CD4-positive, CD25-positive, alpha-beta regulatory T cell (primary cell): ENCODE measurements around the gene BMI1. TPM values are rescaled to one million over a fixed set of nuclear protein-coding genes. Genes with fewer than 3 reads are reported as not detected.
"Not testable (repeated sequence)": the region's sequence is repeated elsewhere in the genome, so short reads cannot be mapped to it uniquely, and the experiment has no call there.

Experiments
- ATAC-seq, 2 donors: fragments of 150-1000 bp; cut with Tn5 transposase; one replicate each; pipeline ENCODE4 v1.10.0; 2021; ENCODE audit warnings: low read depth in 2 of 2, moderate number of reproducible peaks in 2 of 2, moderate library complexity in 1 of 2
- DNase-seq, 3 donors: peaks; one replicate each; pipeline versions ENCODE4 v3.0.0 to v3.0.0-alpha.2; 2012 to 2022; ENCODE audit warnings: mixed read lengths in 1 of 3
- H3K27ac ChIP-seq: one replicate; pipeline ENCODE4 v1.7.0; 2013; ENCODE audit warnings: mild to moderate bottlenecking, low read length; ENCODE audit not compliant: insufficient read depth, poor library complexity, severe bottlenecking
- H3K27me3 ChIP-seq: one replicate; pipeline ENCODE4 v1.7.0; 2013; ENCODE audit warnings: low read length; ENCODE audit not compliant: control insufficient read depth, insufficient read depth
- H3K36me3 ChIP-seq: one replicate; pipeline ENCODE4 v1.7.0; 2013; ENCODE audit warnings: mild to moderate bottlenecking, low read length, moderate library complexity; ENCODE audit not compliant: control insufficient read depth, insufficient read depth
- H3K4me1 ChIP-seq: 2 replicates; pipeline ENCODE4 v1.7.0; 2013; ENCODE audit warnings: mild to moderate bottlenecking, low read length; ENCODE audit not compliant: insufficient read depth, control insufficient read depth, poor library complexity, severe bottlenecking
- H3K4me3 ChIP-seq: one replicate; pipeline ENCODE4 v1.7.0; 2013; ENCODE audit warnings: low read depth, mild to moderate bottlenecking, low read length, moderate library complexity
- H3K9me3 ChIP-seq, 2 experiments: 1 replicate in 1 of 2; 2 replicates in 1 of 2; pipeline ENCODE4 v1.7.0; 2013; ENCODE audit warnings: low read length in 2 of 2, mild to moderate bottlenecking in 1 of 2, moderate library complexity in 1 of 2; ENCODE audit not compliant: control insufficient read depth in 2 of 2
- H3K27ac Mint-ChIP-seq, 3 donors: one replicate each; pipeline ENCODE4 v1.8.0; 2020 to 2022; ENCODE audit warnings: mild to moderate bottlenecking in 3 of 3, mixed read lengths in 3 of 3, moderate library complexity in 2 of 3
- H3K27me3 Mint-ChIP-seq: one replicate; pipeline ENCODE4 v1.8.0; 2022; ENCODE audit warnings: mild to moderate bottlenecking, mixed read lengths
- H3K36me3 Mint-ChIP-seq: one replicate; pipeline ENCODE4 v1.8.0; 2020; ENCODE audit warnings: mixed read lengths
- H3K4me1 Mint-ChIP-seq, 4 donors: one replicate each; pipeline ENCODE4 v1.8.0; 2020 to 2022; ENCODE audit warnings: mixed read lengths in 4 of 4, mild to moderate bottlenecking in 1 of 4
- H3K4me3 Mint-ChIP-seq, 4 donors: one replicate each; pipeline ENCODE4 v1.8.0; 2020 to 2022; ENCODE audit warnings: mild to moderate bottlenecking in 4 of 4, mixed read lengths in 4 of 4, moderate library complexity in 3 of 4
- H3K9me3 Mint-ChIP-seq, 7 donors: one replicate each; pipeline ENCODE4 v1.8.0; 2020 to 2022; ENCODE audit warnings: mixed read lengths in 7 of 7, mild to moderate bottlenecking in 3 of 7, moderate library complexity in 2 of 7
- polyA plus RNA-seq, 4 donors: library from polyadenylated mRNA; unstranded; fragments of 300-500 nt; fragmentation: Illumina TruSeq; gene quantifications; one replicate each; pipeline ENCODE4 v1.2.3, GENCODE V29; 2021
- total RNA-seq: library from RNA; stranded (reverse); gene quantifications from one replicate; pipeline ENCODE4 v1.2.3, GENCODE V29; 2022

Gene BMI1
- total and polyA plus RNA-seq, 5 donors from 2014 or later = 27.0 to 35.3 (median 33.5) TPM

GRCh38 chr10:22346096-22346661 is 25.3 kb downstream of the BMI1 start:
- ATAC-seq (no peak), DNase-seq (no peak)
- Histone ChIP-seq H3K4me1 (peaks cover 13% of the 10 kb centered on the region), H3K4me3 (no peak overlapping the region), H3K9me3 (peaks cover 4 to 13% of the 10 kb centered on the region in 2 experiments), H3K27me3 (peaks cover 56% of the 10 kb centered on the region), H3K36me3 (no peaks in the 10 kb centered on the region), H3K27ac (no peak overlapping the region)
- Mint-ChIP-seq H3K4me1 (peaks cover 5 to 24% (median 10%) of the 10 kb centered on the region in 4 donors), H3K27me3 (peaks cover 78% of the 10 kb centered on the region), H3K4me3 (peak overlapping the region; percentile 22 to 79 (median 56)), H3K27ac (peak overlapping the region in 1 of 3 donors; percentile 5), H3K9me3 (peaks cover 0 to 11% (median 4%) of the 10 kb centered on the region in 7 donors), H3K36me3 (no peaks in the 10 kb centered on the region)

GRCh38 chr10:22349755-22350154 is 28.9 kb downstream of the BMI1 start:
- Mint-ChIP-seq H3K4me1 (peaks cover 0 to 5% (median 5%) of the 10 kb centered on the region in 4 donors), H3K27me3 (peaks cover 69% of the 10 kb centered on the region), H3K36me3 (no peaks in the 10 kb centered on the region), H3K27ac (no peak overlapping the region), H3K4me3 (no peak overlapping the region), H3K9me3 (peaks cover 0 to 6% (median 4%) of the 10 kb centered on the region in 7 donors)
- H3K36me3 ChIP-seq = no peaks in the 10 kb centered on the region
- peaks cover 8% of the 10 kb centered on the region for H3K4me1 ChIP-seq
- H3K9me3 ChIP-seq = peaks cover 1 to 11% of the 10 kb centered on the region in 2 experiments
- no peak for ATAC-seq
- H3K27me3 ChIP-seq = peaks cover 22% of the 10 kb centered on the region
- DNase-seq = no peak
- no peak overlapping the region for H3K4me3 ChIP-seq
- no peak overlapping the region for H3K27ac ChIP-seq

GRCh38 chr10:22351131-22351703 is 30.3 kb downstream of the BMI1 start:
- Histone ChIP-seq H3K4me3 (no peak overlapping the region), H3K9me3 (no peaks in the 10 kb centered on the region)
- H3K4me3 Mint-ChIP-seq = no peak overlapping the region

GRCh38 chr10:22356324-22356873 is 35.5 kb downstream of the BMI1 start:
- Mint-ChIP-seq H3K9me3 (peaks cover 0 to 2% (median 0%) of the 10 kb centered on the region in 7 donors), H3K4me1 (no peaks in the 10 kb centered on the region), H3K27me3 (peaks cover 39% of the 10 kb centered on the region), H3K36me3 (no peaks in the 10 kb centered on the region), H3K27ac (no peak overlapping the region), H3K4me3 (peak overlapping the region in 1 of 4 donors; percentile 17)
- Histone ChIP-seq H3K4me3 (no peak overlapping the region), H3K36me3 (no peaks in the 10 kb centered on the region), H3K27ac (no peak overlapping the region), H3K9me3 (no peaks in the 10 kb centered on the region), H3K27me3 (peaks cover 6% of the 10 kb centered on the region), H3K4me1 (no peaks in the 10 kb centered on the region)
- ATAC-seq = no peak
- no peak for DNase-seq

More at GRCh38 chr10:22351131-22351703, 30.3 kb downstream of the BMI1 start:
- Mint-ChIP-seq H3K27me3 (peaks cover 68% of the 10 kb centered on the region), H3K36me3 (no peaks in the 10 kb centered on the region), H3K9me3 (peaks cover 0 to 4% (median 1%) of the 10 kb centered on the region in 7 donors), H3K4me1 (peaks cover 0 to 4% (median 2%) of the 10 kb centered on the region in 4 donors), H3K27ac (no peak overlapping the region)
- no peak for ATAC-seq
- Histone ChIP-seq H3K36me3 (no peaks in the 10 kb centered on the region), H3K27me3 (peaks cover 15% of the 10 kb centered on the region), H3K27ac (no peak overlapping the region), H3K4me1 (no peaks in the 10 kb centered on the region)
- DNase-seq = no peak

GRCh38 chr10:22357770-22358169 is 36.9 kb downstream of the BMI1 start:
- not testable (repeated sequence) for H3K4me1 Mint-ChIP-seq, H3K4me1 ChIP-seq, H3K4me3 Mint-ChIP-seq, DNase-seq, H3K9me3 ChIP-seq, H3K9me3 Mint-ChIP-seq, H3K27ac Mint-ChIP-seq, H3K27me3 ChIP-seq, H3K4me3 ChIP-seq, H3K27ac ChIP-seq, H3K36me3 Mint-ChIP-seq, ATAC-seq, H3K36me3 ChIP-seq
- H3K27me3 Mint-ChIP-seq = peaks cover 34% of the 10 kb centered on the region

GRCh38 chr10:22363305-22363704 is 42.4 kb downstream of the BMI1 start:
- peaks cover 11% of the 10 kb centered on the region for H3K27me3 Mint-ChIP-seq
- H3K27ac Mint-ChIP-seq = no peak overlapping the region
- no peaks in the 10 kb centered on the region for H3K9me3 Mint-ChIP-seq
- DNase-seq = no peak
- no peak for ATAC-seq
- Histone ChIP-seq H3K27me3 (peaks cover 2% of the 10 kb centered on the region), H3K27ac (no peak overlapping the region), H3K4me1 (no peaks in the 10 kb centered on the region), H3K4me3 (no peak overlapping the region), H3K9me3 (no peaks in the 10 kb centered on the region), H3K36me3 (no peaks in the 10 kb centered on the region)
- peaks cover 0 to 11% (median 4%) of the 10 kb centered on the region in 4 donors for H3K4me1 Mint-ChIP-seq
- no peak overlapping the region for H3K4me3 Mint-ChIP-seq
- no peaks in the 10 kb centered on the region for H3K36me3 Mint-ChIP-seq

- peaks cover 5 to 19% (median 7%) of the 10 kb centered on the region in 4 donors for H3K4me1 Mint-ChIP-seq
- no peaks in the 10 kb centered on the region for H3K36me3 ChIP-seq
- H3K4me1 ChIP-seq = no peaks in the 10 kb centered on the region
- ATAC-seq = no peak
- H3K9me3 ChIP-seq = no peaks in the 10 kb centered on the region
- no peaks in the 10 kb centered on the region for H3K9me3 Mint-ChIP-seq
- peaks cover 15% of the 10 kb centered on the region for H3K27me3 Mint-ChIP-seq
- no peak overlapping the region for H3K27ac Mint-ChIP-seq
- no peak overlapping the region for H3K4me3 Mint-ChIP-seq
- peaks cover 2% of the 10 kb centered on the region for H3K27me3 ChIP-seq
- H3K27ac ChIP-seq = no peak overlapping the region
- no peak overlapping the region for H3K4me3 ChIP-seq
- H3K36me3 Mint-ChIP-seq = no peaks in the 10 kb centered on the region
- no peak for DNase-seq
These were observed 43.7 kb downstream of the BMI1 start for GRCh38 chr10:22364407-22365140.
